NCI-H2029 (cell line): Measurements from ENCODE around the gene MRPS6.

Experiments
- DNase-seq: peaks from one replicate; lab custom pipeline; 2025; lab: John Stamatoyannopoulos, UW

The MRPS6 gene

GRCh38 chr21:34071683-34072082 is 1.7 kb upstream of the MRPS6 start:
- DNase-seq: no peak

GRCh38 chr21:34072145-34073031 is 990 bp upstream of the MRPS6 start:
- no peak for DNase-seq

GRCh38 chr21:34073749-34074282 is 438 bp downstream of the MRPS6 start:
- peak; percentile 18 for DNase-seq

GRCh38 chr21:34074283-34075090 is 1.1 kb downstream of the MRPS6 start:
- DNase-seq: no peak

GRCh38 chr21:34075091-34075425 is 1.7 kb downstream of the MRPS6 start:
- DNase-seq: no peak

- no peak for DNase-seq
Measured at GRCh38 chr21:34075760-34076660, 2.6 kb downstream of the MRPS6 start.

GRCh38 chr21:34076835-34077234 is 3.5 kb downstream of the MRPS6 start:
- DNase-seq: no peak

GRCh38 chr21:34077888-34078287 is 4.5 kb downstream of the MRPS6 start:
- DNase-seq: no peak

GRCh38 chr21:34078915-34079314 is 5.5 kb downstream of the MRPS6 start:
- DNase-seq: no peak

- no peak for DNase-seq
Measured at GRCh38 chr21:34080710-34081109, 7.3 kb downstream of the MRPS6 start.

GRCh38 chr21:34082769-34083168 is 9.4 kb downstream of the MRPS6 start:
- no peak for DNase-seq

- DNase-seq: no peak
Measured at GRCh38 chr21:34083357-34083756, 10.0 kb downstream of the MRPS6 start.

- no peak for DNase-seq
Measured at GRCh38 chr21:34085129-34085528, 11.8 kb downstream of the MRPS6 start.

- DNase-seq: no peak
Measured at GRCh38 chr21:34086887-34087306, 13.5 kb downstream of the MRPS6 start.

- no peak for DNase-seq
Measured at GRCh38 chr21:34088752-34089151, 15.4 kb downstream of the MRPS6 start.

- peak; percentile 60 for DNase-seq
Measured at GRCh38 chr21:34091032-34091431, 17.7 kb downstream of the MRPS6 start.

GRCh38 chr21:34091607-34092006 is 18.2 kb downstream of the MRPS6 start:
- no peak for DNase-seq

- DNase-seq: peak; percentile 75
Measured at GRCh38 chr21:34092262-34092921, 19.0 kb downstream of the MRPS6 start.

GRCh38 chr21:34093083-34093482 is 19.7 kb downstream of the MRPS6 start:
- DNase-seq: no peak

GRCh38 chr21:34094949-34095348 is 21.6 kb downstream of the MRPS6 start:
- DNase-seq: no peak

GRCh38 chr21:34097442-34097841 is 24.1 kb downstream of the MRPS6 start:
- DNase-seq: no peak
